AML-193 (cell line): ENCODE results near the gene CHRNB1.

Source experiments
- DNase-seq, 2 experiments: peaks; one replicate each; lab custom pipeline; 2025; lab: John Stamatoyannopoulos, UW

The CHRNB1 gene, protein sequence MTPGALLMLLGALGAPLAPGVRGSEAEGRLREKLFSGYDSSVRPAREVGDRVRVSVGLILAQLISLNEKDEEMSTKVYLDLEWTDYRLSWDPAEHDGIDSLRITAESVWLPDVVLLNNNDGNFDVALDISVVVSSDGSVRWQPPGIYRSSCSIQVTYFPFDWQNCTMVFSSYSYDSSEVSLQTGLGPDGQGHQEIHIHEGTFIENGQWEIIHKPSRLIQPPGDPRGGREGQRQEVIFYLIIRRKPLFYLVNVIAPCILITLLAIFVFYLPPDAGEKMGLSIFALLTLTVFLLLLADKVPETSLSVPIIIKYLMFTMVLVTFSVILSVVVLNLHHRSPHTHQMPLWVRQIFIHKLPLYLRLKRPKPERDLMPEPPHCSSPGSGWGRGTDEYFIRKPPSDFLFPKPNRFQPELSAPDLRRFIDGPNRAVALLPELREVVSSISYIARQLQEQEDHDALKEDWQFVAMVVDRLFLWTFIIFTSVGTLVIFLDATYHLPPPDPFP

GRCh38 chr17:7444682-7445618, at the start of gene CHRNB1:
Gene CHRNB1, plus strand, starts transcription at chr17:7445061. Its CDS starts 67 bp downstream, at chr17:7445128.
- no peak for DNase-seq

DNA sequence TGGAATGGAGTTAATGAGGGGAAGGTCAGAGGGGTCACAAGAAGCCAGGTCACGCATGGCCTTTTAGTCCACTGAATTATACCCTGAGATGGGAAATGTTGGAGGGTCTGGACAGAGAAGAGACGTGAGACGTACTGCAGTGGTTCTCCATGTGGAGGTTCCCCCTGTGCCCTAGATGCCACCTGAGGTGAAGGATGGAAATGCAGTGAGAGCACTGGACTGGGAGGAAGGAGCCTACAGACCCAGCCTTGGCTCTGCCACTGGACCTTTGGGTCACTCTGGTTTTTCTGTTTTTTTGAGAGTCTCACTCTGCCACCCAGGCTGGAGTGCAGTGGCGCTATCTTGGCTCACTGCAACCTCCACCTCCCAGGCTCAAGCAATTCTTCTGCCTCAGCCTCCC, 48.7 kb upstream of the CHRNB1 start:
- DNase-seq = no peak

DNA sequence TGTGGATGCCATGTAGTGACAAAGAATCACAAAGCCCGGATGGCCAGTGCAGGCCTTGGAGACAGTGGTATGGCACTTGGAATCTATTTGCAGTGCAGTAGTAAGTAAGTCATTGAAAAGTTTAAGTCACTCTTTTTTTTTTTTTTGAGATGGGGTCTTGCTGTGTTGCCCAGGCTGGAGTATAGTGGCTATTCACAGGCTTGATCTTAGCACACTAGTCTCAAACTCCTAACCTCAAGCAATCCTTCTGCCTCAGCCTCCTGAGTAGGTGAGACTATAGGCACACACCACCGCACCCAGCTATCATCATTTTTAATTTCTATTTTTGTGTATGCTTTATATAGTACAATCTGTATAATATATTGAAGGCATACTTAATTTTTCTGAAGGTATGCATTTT, 46.2 kb upstream of the CHRNB1 start:
- DNase-seq = no peak

DNA sequence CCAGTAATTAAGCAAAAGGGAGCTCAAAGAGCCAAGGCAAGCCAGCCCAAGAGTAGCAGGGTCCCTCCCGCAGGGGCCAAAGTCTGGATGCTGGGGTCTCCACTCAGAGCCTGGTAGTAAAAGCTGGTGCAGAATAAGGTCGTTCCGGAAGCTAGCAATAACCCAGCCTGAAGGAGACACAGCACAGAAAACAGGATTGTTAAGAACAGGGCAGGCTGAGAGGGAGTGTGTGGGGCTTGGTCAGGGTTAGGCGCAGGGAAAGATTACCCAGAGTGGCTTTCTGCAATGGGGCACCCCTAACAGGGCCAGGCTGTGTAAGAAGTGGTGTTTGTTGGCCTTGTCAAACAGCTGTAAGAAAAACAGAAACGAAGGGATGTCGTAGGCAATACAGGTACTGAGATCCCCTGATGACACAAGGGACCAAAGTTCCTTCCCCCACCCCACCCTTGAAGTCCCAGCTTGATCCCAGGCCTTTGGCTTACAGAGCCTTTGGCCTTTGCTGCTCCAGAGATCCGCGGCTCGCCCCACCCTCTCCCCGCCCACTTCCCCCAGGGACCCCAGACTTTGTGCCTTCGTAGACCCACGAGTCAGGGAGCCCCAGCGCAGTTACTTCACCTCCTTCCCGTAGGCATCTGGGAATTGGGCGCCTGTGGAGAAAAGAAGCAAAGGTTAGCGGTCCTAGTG, 41.7 kb upstream of the CHRNB1 start:
- DNase-seq = no peak

DNA sequence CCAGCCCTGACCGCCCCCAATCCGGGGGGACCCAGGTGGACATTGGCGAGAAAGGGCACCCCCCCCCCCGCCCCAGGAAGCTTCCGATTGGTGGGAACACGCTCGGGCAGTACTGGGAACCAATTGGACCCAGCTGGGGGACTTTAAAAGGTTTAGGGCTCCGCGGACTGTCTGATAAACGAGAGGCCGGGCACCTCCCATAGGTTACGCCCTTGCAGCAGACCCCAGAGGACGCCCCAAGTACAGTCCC, 41.2 kb upstream of the CHRNB1 start:
- peak; percentile 22 to 36 for DNase-seq

DNA sequence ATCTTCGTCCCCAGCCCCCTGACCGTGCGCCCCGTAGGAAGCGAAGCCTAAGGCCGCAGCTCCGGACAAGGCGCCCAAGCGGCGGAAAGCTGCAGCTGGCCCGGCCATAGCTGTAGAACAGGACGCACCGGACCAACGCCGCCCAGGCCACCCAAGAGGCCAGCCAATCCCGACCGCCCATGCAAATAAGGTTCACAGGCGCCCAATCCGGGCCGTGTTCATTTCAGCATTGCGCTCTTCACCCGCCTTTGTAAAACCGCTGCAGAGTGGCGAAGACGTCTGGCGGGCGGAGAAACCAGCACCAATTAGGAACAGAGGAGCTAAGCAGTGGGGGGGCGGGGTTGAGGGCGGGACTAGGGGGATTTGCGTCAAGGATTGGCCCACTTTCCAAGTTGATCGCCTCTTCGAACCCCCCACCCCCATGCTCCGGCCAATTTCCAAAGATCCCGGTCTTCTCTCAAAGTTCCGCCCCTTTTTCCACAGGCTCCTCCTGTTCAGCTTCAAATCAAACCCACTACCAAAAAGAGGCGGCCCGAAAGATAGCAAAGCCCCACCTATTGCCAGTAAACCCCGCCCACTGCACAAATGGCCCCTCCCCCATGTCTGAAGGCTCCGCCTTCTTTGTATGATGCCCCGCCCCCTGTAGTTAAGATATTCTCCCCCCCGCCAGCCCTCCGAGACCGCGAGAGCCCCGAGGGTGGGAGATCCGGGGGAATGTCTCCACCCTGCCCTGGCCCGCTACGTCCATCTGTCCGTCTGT, 40.7 kb upstream of the CHRNB1 start, which contains the start of gene TMEM256:
Gene TMEM256, minus strand, starts transcription at position 121 of the 760 bp plus-strand sequence. Its CDS starts 13 bp downstream, at position 108.
- DNase-seq = peak; percentile 82 to 85

DNA sequence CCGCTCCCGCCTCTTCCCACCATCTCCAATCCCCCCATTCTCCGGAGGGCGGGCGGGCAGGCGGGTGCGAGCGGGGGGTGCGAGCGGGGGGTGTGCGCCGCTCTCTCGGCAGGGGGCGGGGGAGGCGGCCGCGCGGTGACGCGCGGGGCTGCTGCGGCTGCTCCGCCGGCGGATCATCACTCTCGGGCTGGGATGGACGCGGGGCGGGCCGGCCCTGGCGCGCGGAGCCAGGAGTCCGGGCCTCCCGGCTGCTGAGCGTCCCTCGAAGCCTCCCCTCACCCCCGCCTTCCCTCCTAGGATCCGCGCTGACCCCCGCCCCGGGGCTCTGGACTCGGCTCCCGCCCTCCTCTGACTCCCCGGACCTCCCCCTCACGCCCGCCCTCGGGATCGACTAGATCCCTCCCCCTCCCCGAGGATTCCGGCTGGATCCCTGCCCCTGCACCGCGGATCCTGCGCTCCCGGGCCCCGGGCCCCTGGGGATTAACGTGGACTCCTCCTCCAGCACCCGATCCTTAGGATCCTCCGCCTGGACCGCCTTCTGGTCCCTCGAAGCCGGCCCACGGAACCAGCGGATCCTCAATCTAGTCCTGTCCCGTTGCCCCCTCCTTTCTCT, 40.0 kb upstream of the CHRNB1 start:
- DNase-seq = peak; percentile 25 to 55

DNA sequence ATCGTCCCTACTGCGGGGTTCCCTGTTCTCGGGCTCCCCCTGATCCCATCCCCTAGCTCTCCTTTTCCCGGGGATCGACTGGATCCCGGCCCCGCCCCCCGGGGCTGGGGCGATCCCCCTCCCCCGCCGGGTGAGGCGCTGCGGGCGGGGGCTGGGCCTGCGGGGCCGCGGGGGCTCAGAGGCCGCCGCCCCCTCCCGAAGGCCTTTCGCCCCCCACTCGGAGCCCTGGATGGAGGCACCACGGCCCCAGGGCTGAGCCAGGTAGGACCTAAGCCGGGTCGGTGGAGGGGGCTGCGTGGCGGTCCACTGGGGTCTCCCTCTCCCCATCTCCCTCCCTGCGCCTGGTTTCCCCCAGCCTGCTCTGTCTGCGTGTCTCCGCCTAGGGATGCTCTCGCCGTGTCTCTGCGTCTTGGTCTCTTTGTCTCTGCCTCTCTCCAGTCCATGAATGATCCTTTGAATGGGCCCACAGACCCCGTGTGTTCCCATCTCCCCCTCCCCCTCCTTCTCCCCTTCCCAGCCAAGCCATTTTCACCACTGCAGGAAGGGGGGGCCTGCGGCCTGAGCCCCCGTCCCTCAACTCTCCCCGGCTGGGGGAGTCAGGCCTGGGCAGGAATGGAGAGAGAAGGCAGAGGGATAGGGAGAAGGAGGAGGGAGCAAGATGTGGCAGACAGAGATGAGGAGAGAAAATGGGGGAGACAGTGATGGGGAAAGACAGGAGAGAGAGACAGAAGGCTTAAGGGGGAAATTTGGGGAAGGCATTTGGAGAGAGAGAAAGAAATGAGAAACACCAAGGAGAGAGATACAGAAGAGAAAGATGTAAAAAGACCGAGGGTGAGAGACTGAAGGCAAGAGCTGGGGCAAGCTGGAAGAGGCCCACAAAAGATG, 39.3 kb upstream of the CHRNB1 start:
- no peak for DNase-seq

DNA sequence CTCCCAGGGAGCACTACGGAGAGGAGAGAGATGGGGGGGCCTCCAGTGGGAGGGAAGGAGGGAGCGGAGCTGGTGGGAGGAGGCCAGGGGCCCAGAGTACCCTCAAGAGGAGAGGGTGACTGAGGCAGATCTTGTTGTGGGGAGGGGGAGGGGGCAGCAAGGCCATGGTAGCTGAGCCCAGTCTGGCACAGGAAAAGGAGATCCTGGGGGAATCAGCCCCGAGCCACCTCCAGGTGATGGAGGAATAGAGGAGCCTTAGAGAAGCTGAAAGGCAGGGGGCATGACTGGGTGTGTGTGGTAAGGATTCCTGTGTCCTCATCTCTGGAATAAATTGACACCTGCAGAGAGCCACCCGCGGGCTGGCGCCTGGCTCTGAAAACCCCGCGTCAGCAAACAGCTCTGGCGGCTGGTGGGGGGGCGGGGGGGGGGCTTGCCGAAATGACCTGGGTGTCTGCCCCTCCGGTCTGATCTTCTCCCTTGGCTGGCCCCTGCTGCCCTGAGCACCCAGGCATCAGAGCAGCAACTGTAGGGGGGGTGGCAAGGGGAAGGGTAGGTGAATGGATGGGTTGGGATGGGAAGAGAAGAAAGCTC, 38.5 kb upstream of the CHRNB1 start:
- DNase-seq = no peak

DNA sequence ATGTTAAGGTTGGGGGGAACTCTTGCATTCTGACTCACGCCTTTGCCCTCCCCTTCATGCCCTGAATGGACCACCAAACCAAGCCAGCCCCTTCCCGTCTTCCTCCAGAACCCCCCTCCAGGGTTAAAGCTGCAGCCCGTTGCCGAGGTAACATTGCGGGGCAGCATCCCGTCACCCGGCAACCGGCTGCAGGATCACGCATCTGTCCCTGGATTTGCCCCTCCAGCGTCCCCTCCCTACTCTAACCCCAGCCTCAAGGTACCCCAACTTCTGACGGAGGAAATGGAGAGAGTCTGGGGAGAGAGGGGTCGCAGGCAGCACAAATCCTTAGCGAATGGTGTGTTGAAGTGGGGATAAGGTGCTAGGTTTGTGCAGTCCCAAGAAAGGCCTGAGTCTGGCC, 37.8 kb upstream of the CHRNB1 start:
- no peak for DNase-seq

GRCh38 chr17:7407485-7408251, 37.2 kb upstream of the CHRNB1 start, which contains the start of gene NLGN2:
Gene NLGN2, plus strand, starts transcription at chr17:7407845. Its CDS starts 411 bp downstream, at chr17:7408256.
- DNase-seq = no peak

- no peak for DNase-seq
Measured at GRCh38 chr17:7408252-7408727, 36.6 kb upstream of the CHRNB1 start.

- DNase-seq = no peak
Measured at GRCh38 chr17:7408863-7409262, 36.0 kb upstream of the CHRNB1 start.

GRCh38 chr17:7409716-7410115, 35.1 kb upstream of the CHRNB1 start:
- no peak for DNase-seq

- DNase-seq = no peak
Measured at GRCh38 chr17:7410634-7411426, 34.0 kb upstream of the CHRNB1 start.

DNA sequence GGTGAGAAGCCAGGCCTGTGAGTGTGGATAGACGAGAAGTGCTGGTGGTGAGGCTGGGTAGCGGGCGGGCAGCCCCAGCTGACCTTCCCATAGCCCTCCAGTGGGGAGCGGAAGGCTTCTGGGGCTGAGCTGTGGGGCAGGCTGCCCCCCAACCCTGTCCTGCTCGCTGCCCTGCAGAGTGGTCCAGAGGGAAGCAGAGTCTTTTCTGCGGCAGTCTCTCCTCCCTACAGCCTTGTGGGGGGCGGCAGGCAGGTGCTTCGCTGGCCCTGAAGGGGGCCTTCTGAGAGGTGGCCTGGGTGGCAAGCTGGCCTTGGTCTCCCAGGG, 33.5 kb upstream of the CHRNB1 start:
- no peak for DNase-seq

DNA sequence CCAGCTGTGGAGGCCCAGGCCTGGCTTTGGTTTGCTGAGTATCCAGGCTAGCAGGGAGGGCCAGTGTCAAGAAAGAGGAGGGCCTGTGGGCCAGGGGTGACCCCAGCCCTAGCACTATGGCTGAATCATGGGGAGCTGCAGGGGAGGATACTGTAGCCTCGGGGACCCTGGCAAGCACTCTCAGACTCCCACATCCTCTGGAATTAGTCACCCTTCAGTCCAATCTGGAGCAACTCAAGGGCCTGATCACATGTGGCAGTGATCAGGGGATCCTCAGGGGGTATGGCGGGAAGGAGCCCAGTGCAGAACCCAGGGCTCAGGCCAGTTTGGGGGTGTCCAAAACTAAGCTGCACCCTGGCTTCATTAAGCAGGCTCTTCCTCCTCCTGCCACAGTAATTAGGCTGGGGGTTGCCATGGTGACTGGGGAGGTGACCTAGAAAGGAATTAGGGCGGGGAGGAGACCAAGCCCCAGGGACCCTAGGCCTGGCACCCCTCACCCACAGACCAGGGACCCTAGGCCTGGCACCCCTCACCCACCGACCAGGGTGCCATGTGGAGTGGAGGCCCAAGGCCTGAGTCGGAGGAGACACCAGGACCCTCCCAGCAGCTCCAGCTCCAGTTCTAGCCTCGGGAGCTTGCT, 31.4 kb upstream of the CHRNB1 start:
- no peak for DNase-seq
